Esophagus muscularis mucosa (tissue), 3 donors: ENCODE data around the gene PIM3.

Experiments
- POLR2A ChIP-seq: fragments of 450-650 bp; IDR thresholded peaks from one replicate; pipeline ENCODE4 v1.6.1; 2017; ENCODE audit warnings: antibody characterized with exemption, moderate library complexity, mild to moderate bottlenecking, low read depth
- TF ChIP-seq, protein P1 (sequence below), 3 experiments: fragments of 200-600 bp in 2 of 3; fragments of 450-650 bp in 1 of 3; sonication (generic) in 2 of 3; IDR thresholded peaks; one replicate each; pipeline ENCODE4 v1.5.1; 2017 to 2019; ENCODE audit warnings: antibody characterized with exemption in 3 of 3, mild to moderate bottlenecking in 2 of 3, moderate library complexity in 1 of 3

DNA sequence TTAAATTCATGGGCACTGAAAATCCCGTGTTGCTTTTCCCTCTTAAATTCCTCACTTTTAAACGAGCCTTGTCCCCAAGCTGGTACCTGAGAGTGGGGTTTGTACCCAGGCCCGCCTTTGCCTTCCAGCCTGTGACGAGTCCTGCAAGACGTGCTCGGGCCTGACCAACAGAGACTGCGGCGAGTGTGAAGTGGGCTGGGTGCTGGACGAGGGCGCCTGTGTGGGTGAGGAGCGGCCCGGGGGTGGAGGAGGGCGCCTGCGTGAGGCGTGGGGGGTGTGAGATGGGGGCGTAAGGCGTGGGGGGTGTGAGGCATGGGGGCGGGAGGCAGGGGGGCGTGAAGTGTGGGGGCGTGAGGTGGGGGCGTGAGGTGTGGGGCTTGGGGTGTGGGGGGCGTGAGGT, 38.1 kb upstream of the PIM3 start:
- TF ChIP-seq, protein P1, sequence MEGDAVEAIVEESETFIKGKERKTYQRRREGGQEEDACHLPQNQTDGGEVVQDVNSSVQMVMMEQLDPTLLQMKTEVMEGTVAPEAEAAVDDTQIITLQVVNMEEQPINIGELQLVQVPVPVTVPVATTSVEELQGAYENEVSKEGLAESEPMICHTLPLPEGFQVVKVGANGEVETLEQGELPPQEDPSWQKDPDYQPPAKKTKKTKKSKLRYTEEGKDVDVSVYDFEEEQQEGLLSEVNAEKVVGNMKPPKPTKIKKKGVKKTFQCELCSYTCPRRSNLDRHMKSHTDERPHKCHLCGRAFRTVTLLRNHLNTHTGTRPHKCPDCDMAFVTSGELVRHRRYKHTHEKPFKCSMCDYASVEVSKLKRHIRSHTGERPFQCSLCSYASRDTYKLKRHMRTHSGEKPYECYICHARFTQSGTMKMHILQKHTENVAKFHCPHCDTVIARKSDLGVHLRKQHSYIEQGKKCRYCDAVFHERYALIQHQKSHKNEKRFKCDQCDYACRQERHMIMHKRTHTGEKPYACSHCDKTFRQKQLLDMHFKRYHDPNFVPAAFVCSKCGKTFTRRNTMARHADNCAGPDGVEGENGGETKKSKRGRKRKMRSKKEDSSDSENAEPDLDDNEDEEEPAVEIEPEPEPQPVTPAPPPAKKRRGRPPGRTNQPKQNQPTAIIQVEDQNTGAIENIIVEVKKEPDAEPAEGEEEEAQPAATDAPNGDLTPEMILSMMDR (IDR thresholded peaks at IDR 0.05) = no peak
- TF ChIP-seq POLR2A = no peak
